Mesendoderm (in vitro differentiated cells): ENCODE results near the gene BLM.

Source experiments
- DNase-seq: peaks from one replicate; pipeline ENCODE4 v3.0.0; 2013
- H2AK5ac ChIP-seq: 2 replicates; pipeline ENCODE4 v1.6.1; 2013; ENCODE audit warnings: low read length, inconsistent platforms
- H2BK120ac ChIP-seq: 2 replicates; pipeline ENCODE4 v1.6.1; 2013; ENCODE audit warnings: low read depth, mild to moderate bottlenecking, low read length, moderate library complexity, mixed read lengths
- H2BK15ac ChIP-seq: replicated peaks from 2 replicates; pipeline ENCODE4 v1.6.1; 2013; ENCODE audit warnings: low read depth, mild to moderate bottlenecking, moderate library complexity
- H2BK5ac ChIP-seq: 2 replicates; pipeline ENCODE4 v1.6.1; 2013; ENCODE audit warnings: low read length, inconsistent platforms
- H3K18ac ChIP-seq: 2 replicates; pipeline ENCODE4 v1.6.1; 2013; ENCODE audit warnings: mild to moderate bottlenecking, low read length, mixed read lengths
- H3K23ac ChIP-seq: one replicate; pipeline ENCODE4 v1.6.1; 2013; ENCODE audit warnings: low read length
- H3K27ac ChIP-seq: 2 replicates; pipeline ENCODE4 v1.5.1; 2013; ENCODE audit warnings: low read depth, mild to moderate bottlenecking, inconsistent platforms, low read length, moderate library complexity
- H3K27me3 ChIP-seq: 2 replicates; pipeline ENCODE4 v1.6.1; 2013; ENCODE audit warnings: low read length, control low read depth, mild to moderate bottlenecking, inconsistent platforms; ENCODE audit not compliant: insufficient read depth, poor library complexity
- H3K36me3 ChIP-seq: 2 replicates; pipeline ENCODE4 v1.6.1; 2013; ENCODE audit warnings: low read length, inconsistent platforms; ENCODE audit not compliant: control insufficient read depth, insufficient read depth
- H3K4ac ChIP-seq: one replicate; pipeline ENCODE4 v1.6.1; 2013; ENCODE audit warnings: low read depth, mild to moderate bottlenecking, low read length, moderate library complexity
- H3K4me1 ChIP-seq: 2 replicates; pipeline ENCODE4 v1.6.1; 2013; ENCODE audit warnings: low read depth, low read length, inconsistent platforms; ENCODE audit not compliant: control insufficient read depth
- H3K4me2 ChIP-seq: 2 replicates; pipeline ENCODE4 v1.6.1; 2013; ENCODE audit warnings: low read length
- H3K4me3 ChIP-seq: 2 replicates; pipeline ENCODE4 v1.5.1; 2013; ENCODE audit warnings: mild to moderate bottlenecking, low read length
- H3K56ac ChIP-seq: one replicate; pipeline ENCODE4 v1.6.1; 2013; ENCODE audit warnings: low read length
- H3K79me1 ChIP-seq: 2 replicates; pipeline ENCODE4 v1.6.1; 2013; ENCODE audit warnings: low read length, inconsistent platforms
- H3K79me2 ChIP-seq: 2 replicates; pipeline ENCODE4 v1.6.1; 2013; ENCODE audit warnings: mild to moderate bottlenecking, low read length; ENCODE audit not compliant: control insufficient read depth, insufficient read depth
- H3K9ac ChIP-seq: 2 replicates; pipeline ENCODE4 v1.6.1; 2013; ENCODE audit warnings: low read length, inconsistent platforms
- H4K5ac ChIP-seq: one replicate; pipeline ENCODE4 v1.6.1; 2013; ENCODE audit warnings: low read length
- H4K8ac ChIP-seq: one replicate; pipeline ENCODE4 v1.6.1; 2013; ENCODE audit warnings: low read depth, mild to moderate bottlenecking, control low read depth, low read length, moderate library complexity
- WGBS: extraction: QIAGEN DNeasy Blood & Tissue Kit; methylation state at CpG from one replicate; pipeline ENCODE4 v1.1.7; 2013; ENCODE audit warnings: low lambda C conversion rate, missing lambda C conversion rate; ENCODE audit not compliant: insufficient coverage; ENCODE audit errors: extremely low coverage; 5-methylcytosine and 5-hydroxymethylcytosine counted together

The BLM gene

DNA sequence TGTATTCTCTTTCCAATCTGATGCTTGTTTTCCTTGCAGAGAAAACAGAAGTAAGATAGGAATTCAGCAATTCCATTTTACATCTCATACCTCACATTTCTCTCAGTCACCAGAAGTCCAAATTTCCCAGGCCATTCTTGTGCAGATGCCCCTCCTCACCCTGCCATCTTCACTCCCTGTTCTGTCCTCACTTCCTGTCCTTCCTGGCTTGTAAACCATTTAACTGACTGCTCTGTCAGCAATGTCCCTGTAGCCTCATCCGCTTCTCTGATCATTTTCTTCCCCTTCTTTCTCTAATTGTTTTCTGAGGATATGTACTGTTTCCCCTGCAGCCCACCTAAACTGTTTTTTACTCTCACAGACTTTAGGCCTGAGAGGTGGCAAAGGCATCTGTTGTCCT is 40.3 kb downstream of the BLM start:
- no CpG with 5 or more reads among the region's 1 CpG for WGBS
- no peak overlapping the region for H3K27ac ChIP-seq
- no peak overlapping the region for H3K4me2 ChIP-seq
- H3K9ac ChIP-seq: no peak overlapping the region
- H2BK120ac ChIP-seq: no peak overlapping the region
- no peak overlapping the region for H2AK5ac ChIP-seq
- no peak overlapping the region for H3K18ac ChIP-seq
- no peak overlapping the region for H4K5ac ChIP-seq
- H3K79me1 ChIP-seq: no peaks in the 10 kb centered on the region
- H3K56ac ChIP-seq: no peak overlapping the region
- no peak overlapping the region for H3K4me3 ChIP-seq
- H3K23ac ChIP-seq: no peak overlapping the region
- H4K8ac ChIP-seq: no peak overlapping the region
- no peak for DNase-seq
- H2BK5ac ChIP-seq: no peak overlapping the region
- no peaks in the 10 kb centered on the region for H3K36me3 ChIP-seq
- H3K27me3 ChIP-seq: no peaks in the 10 kb centered on the region
- H3K79me2 ChIP-seq: no peaks in the 10 kb centered on the region
- no peaks in the 10 kb centered on the region for H3K4me1 ChIP-seq
- H3K4ac ChIP-seq: no peak overlapping the region
- H2BK15ac ChIP-seq: no peak overlapping the region

DNA sequence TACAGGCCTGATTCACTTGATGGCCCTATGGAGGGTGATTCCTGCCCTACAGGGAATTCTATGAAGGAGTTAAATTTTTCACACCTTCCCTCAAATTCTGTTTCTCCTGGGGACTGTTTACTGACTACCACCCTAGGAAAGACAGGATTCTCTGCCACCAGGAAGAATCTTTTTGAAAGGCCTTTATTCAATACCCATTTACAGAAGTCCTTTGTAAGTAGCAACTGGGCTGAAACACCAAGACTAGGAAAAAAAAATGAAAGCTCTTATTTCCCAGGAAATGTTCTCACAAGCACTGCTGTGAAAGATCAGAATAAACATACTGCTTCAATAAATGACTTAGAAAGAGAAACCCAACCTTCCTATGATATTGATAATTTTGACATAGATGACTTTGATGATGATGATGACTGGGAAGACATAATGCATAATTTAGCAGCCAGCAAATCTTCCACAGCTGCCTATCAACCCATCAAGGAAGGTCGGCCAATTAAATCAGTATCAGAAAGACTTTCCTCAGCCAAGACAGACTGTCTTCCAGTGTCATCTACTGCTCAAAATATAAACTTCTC is 43.6 kb downstream of the BLM start:
- no peaks in the 10 kb centered on the region for H3K79me2 ChIP-seq
- no peak overlapping the region for H2BK5ac ChIP-seq
- peak; percentile 14 for DNase-seq
- H2AK5ac ChIP-seq: no peak overlapping the region
- no peaks in the 10 kb centered on the region for H3K79me1 ChIP-seq
- H3K27me3 ChIP-seq: no peaks in the 10 kb centered on the region
- no peak overlapping the region for H3K23ac ChIP-seq
- no peaks in the 10 kb centered on the region for H3K36me3 ChIP-seq
- H4K5ac ChIP-seq: no peak overlapping the region
- H3K9ac ChIP-seq: no peak overlapping the region
- H3K4me2 ChIP-seq: no peak overlapping the region
- H3K18ac ChIP-seq: no peak overlapping the region
- no peak overlapping the region for H3K27ac ChIP-seq
- H4K8ac ChIP-seq: no peak overlapping the region
- H3K56ac ChIP-seq: no peak overlapping the region
- no peaks in the 10 kb centered on the region for H3K4me1 ChIP-seq
- H3K4ac ChIP-seq: no peak overlapping the region
- H2BK120ac ChIP-seq: no peak overlapping the region
- no peak overlapping the region for H3K4me3 ChIP-seq
- WGBS: no CpG with 5 or more reads among the region's 1 CpG
- no peak overlapping the region for H2BK15ac ChIP-seq

DNA sequence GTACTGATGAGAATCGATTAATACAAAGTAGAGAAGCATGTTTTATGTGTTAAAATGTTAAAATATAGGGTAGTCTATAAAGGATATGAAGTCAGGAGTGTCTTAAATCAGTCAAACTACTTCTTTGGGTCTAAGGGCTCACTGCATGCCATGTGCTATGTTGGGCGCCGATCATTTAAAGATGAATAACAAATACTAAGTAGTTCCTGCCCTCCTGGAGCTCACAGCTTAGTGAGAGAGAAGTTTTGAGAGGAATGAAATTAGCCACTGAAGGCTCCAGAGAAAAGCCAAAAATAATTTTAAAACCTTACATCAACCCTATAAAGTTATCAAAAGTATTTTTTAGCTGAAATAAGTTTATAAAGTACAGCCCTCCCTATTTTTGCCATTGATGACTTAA is 44.5 kb downstream of the BLM start:
- Histone ChIP-seq H3K18ac (no peak overlapping the region), H3K9ac (no peak overlapping the region), H2BK15ac (no peak overlapping the region), H2AK5ac (no peak overlapping the region), H3K4ac (no peak overlapping the region), H3K4me2 (no peak overlapping the region), H3K56ac (no peak overlapping the region), H3K27ac (no peak overlapping the region), H3K27me3 (no peaks in the 10 kb centered on the region), H3K79me1 (no peaks in the 10 kb centered on the region), H3K23ac (no peak overlapping the region), H2BK5ac (no peak overlapping the region), H2BK120ac (no peak overlapping the region), H3K79me2 (no peaks in the 10 kb centered on the region), H4K5ac (no peak overlapping the region), H3K36me3 (no peaks in the 10 kb centered on the region), H3K4me1 (no peaks in the 10 kb centered on the region), H4K8ac (no peak overlapping the region), H3K4me3 (no peak overlapping the region)
- WGBS: 100% methylated on average over 1 of the region's 3 CpGs
- DNase-seq: no peak

DNA sequence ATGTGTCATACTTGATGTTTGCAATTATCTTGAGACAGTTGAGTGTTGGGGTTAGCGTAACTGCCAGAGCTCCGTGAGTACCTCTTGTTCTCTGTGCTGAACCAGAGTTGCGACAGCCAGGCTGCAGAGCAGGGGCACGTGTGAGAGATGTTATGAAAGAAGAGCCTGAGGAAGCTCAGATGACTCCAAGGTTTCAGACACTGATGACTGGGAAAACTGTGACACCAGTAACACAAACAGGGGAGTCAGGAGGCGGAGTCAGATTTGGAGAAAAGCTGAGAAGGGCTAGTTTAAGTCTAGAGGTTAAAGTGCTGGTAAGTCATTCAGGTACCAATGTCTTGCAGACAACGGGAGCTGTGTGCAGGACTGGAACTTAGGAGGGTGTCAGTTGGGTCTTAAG is 45.0 kb downstream of the BLM start:
- Histone ChIP-seq H3K4ac (no peak overlapping the region), H3K56ac (no peak overlapping the region), H3K27me3 (no peaks in the 10 kb centered on the region), H3K18ac (no peak overlapping the region), H4K5ac (no peak overlapping the region), H3K4me1 (no peaks in the 10 kb centered on the region), H3K9ac (no peak overlapping the region), H3K23ac (no peak overlapping the region), H3K4me2 (no peak overlapping the region), H3K4me3 (no peak overlapping the region), H3K79me2 (no peaks in the 10 kb centered on the region), H3K27ac (no peak overlapping the region), H3K36me3 (no peaks in the 10 kb centered on the region), H4K8ac (no peak overlapping the region), H2BK120ac (no peak overlapping the region), H2AK5ac (no peak overlapping the region), H2BK5ac (no peak overlapping the region), H3K79me1 (no peaks in the 10 kb centered on the region), H2BK15ac (no peak overlapping the region)
- no CpG with 5 or more reads among the region's 6 CpGs for WGBS
- DNase-seq: peak; percentile 14

DNA sequence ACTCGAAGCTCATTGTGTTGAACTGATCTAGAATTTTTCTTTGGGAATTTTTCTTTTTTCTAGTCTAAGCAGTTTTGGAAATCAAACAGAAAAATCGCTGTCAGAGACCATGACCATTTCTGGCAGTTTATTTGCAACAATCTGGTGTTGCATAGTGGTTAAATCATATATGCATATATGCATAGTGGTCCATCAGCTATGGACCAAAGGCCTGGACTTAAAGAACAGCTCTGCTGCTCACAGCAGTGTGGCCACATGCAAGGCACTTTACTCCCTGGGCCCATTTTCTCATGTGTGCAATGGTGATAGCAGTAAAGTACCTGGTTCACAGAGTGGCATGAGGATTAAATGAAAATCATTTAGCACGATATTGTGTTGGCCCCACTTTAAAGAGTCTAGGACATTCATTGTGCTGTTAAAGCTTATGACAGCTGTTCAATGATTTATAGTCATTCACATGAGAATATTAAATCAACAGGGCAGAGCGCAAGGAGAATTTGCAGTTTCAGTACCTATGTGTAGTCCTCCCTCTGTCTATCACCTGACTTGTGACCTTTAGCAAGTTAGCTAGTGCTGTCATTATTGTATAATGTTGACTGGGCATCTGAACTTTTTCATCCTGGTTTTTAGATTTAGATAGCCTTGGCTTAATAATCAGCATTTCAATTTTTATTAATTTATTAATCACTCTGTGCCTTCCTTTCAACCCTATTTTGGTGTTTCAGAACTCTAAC is 46.4 kb downstream of the BLM start:
- Histone ChIP-seq H3K4me2 (no peak overlapping the region), H3K4me3 (no peak overlapping the region), H3K4me1 (no peaks in the 10 kb centered on the region), H3K56ac (no peak overlapping the region), H2BK15ac (no peak overlapping the region), H3K27ac (no peak overlapping the region), H2AK5ac (no peak overlapping the region), H3K23ac (no peak overlapping the region), H3K36me3 (no peaks in the 10 kb centered on the region), H3K79me2 (no peaks in the 10 kb centered on the region), H3K27me3 (no peaks in the 10 kb centered on the region), H4K5ac (no peak overlapping the region), H3K9ac (no peak overlapping the region), H3K18ac (no peak overlapping the region), H2BK5ac (no peak overlapping the region), H3K79me1 (no peaks in the 10 kb centered on the region), H4K8ac (no peak overlapping the region), H3K4ac (no peak overlapping the region), H2BK120ac (no peak overlapping the region)
- no CpG with 5 or more reads among the region's 4 CpGs for WGBS
- DNase-seq: no peak

DNA sequence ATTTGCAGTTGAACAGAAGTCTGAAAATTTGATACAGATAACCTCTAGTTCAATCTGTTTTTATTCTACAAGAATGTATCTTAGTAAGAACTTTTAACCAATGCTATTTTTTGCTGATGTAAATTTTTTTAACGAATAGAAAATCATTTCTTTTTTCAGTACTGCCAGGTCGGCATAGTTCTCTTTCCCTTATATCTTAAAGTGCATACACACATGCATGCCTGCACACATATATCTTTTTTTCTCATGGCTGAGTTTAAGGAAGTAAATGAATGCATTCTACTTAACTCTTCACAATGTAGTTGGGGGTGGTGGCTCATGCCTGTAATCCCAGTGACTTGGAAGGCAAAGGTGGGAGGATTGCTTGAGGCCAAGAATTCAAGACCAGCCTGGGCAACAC is 48.4 kb downstream of the BLM start:
- no peak overlapping the region for H4K5ac ChIP-seq
- no peak overlapping the region for H3K4me3 ChIP-seq
- H3K27me3 ChIP-seq: no peaks in the 10 kb centered on the region
- H3K4me1 ChIP-seq: no peaks in the 10 kb centered on the region
- H3K9ac ChIP-seq: no peak overlapping the region
- H3K23ac ChIP-seq: no peak overlapping the region
- H2BK120ac ChIP-seq: no peak overlapping the region
- no peak overlapping the region for H3K18ac ChIP-seq
- no peak for DNase-seq
- no peak overlapping the region for H3K56ac ChIP-seq
- no peak overlapping the region for H3K4me2 ChIP-seq
- H4K8ac ChIP-seq: no peak overlapping the region
- H3K4ac ChIP-seq: no peak overlapping the region
- no peak overlapping the region for H2BK5ac ChIP-seq
- no peaks in the 10 kb centered on the region for H3K79me2 ChIP-seq
- H3K27ac ChIP-seq: no peak overlapping the region
- H3K36me3 ChIP-seq: no peaks in the 10 kb centered on the region
- no peak overlapping the region for H2BK15ac ChIP-seq
- no peaks in the 10 kb centered on the region for H3K79me1 ChIP-seq
- H2AK5ac ChIP-seq: no peak overlapping the region
- WGBS: no CpG with 5 or more reads among the region's 2 CpGs
